Sigmoid colon (tissue), 7 donors: ENCODE results near the gene UTF1. TPM values are rescaled to one million over a fixed set of nuclear protein-coding genes. Genes with fewer than 3 reads are reported as not detected.

ENCODE experiments used
- DNase-seq: peaks from one replicate; pipeline ENCODE4 v3.0.0-alpha.2; 2019
- H3K27ac ChIP-seq, 4 donors: fragments of 200-600 bp; sonication (generic); one replicate each; pipeline ENCODE4 v1.5.1; 2016 to 2019; ENCODE audit warnings: mild to moderate bottlenecking in 1 of 4
- H3K27me3 ChIP-seq, 3 donors: fragments of 200-600 bp; sonication (generic); one replicate each; pipeline ENCODE4 v1.5.1; 2019; ENCODE audit warnings: mild to moderate bottlenecking in 1 of 3
- H3K36me3 ChIP-seq, 4 donors: fragments of 200-600 bp; sonication (generic); one replicate each; pipeline ENCODE4 v1.5.1; 2016 to 2019
- H3K4me1 ChIP-seq, 4 donors: fragments of 200-600 bp; sonication (generic); one replicate each; pipeline ENCODE4 v1.5.1; 2017 to 2019
- H3K4me3 ChIP-seq, 4 donors: fragments of 200-600 bp; sonication (generic); one replicate each; pipeline ENCODE4 v1.5.1; 2017 to 2019; ENCODE audit warnings: mild to moderate bottlenecking in 2 of 4, moderate library complexity in 1 of 4
- H3K9me3 ChIP-seq, 4 donors: fragments of 200-600 bp in 3 of 4; sonication (generic) in 3 of 4; one replicate each; pipeline versions ENCODE4 v1.5.1 to v1.6.1; 2013 to 2019
- EP300 ChIP-seq, 4 donors: sonication (generic); formaldehyde crosslinking; IDR thresholded peaks; one replicate each; pipeline ENCODE4 v1.6.1; 2017; ENCODE audit warnings: antibody characterized with exemption in 4 of 4
- POLR2A ChIP-seq, 2 donors: fragments of 450-650 bp; IDR thresholded peaks; one replicate each; pipeline ENCODE4 v1.6.1; 2016; ENCODE audit warnings: antibody characterized with exemption in 2 of 2, mild to moderate bottlenecking in 2 of 2, moderate library complexity in 2 of 2
- POLR2AphosphoS5 ChIP-seq, 4 donors: sonication (generic); formaldehyde crosslinking; IDR thresholded peaks; one replicate each; pipeline ENCODE4 v1.6.1; 2017; ENCODE audit warnings: antibody characterized with exemption in 4 of 4
- WGBS, 2 donors: extraction: QIAGEN DNeasy Blood & Tissue Kit; methylation state at CpG; one replicate each; pipeline ENCODE4 v1.1.7; 2013; 5-methylcytosine and 5-hydroxymethylcytosine counted together
- intact Hi-C: fragments of 100-400 bp; cut with DNase I; formaldehyde crosslinking; loops from one replicate; pipeline ENCODE4 v1.15.1; 2023
- polyA plus RNA-seq, 3 donors: library from polyadenylated mRNA; stranded (reverse); fragments of 200-250 nt; gene quantifications; one replicate each; pipeline ENCODE4 v1.2.3, GENCODE V29; 2013
- total RNA-seq, 4 donors: library from RNA; depleted of rRNA; stranded (reverse); fragments of >200 nt; gene quantifications; one replicate each; pipeline ENCODE4 v1.1.0, GENCODE V29; 2016
- TF ChIP-seq, protein P1 (sequence below), 4 experiments: fragments of 450-650 bp in 3 of 4; fragments of 200-600 bp in 1 of 4; IDR thresholded peaks; one replicate each; pipeline ENCODE4 v1.5.1; 2016 to 2019; ENCODE audit warnings: antibody characterized with exemption in 4 of 4, mild to moderate bottlenecking in 3 of 4, moderate library complexity in 2 of 4
- donor health status: healthy with polysubstance abuse.
- donor health status: Bipolar disorder and iron deficiency.
- donor health status: healthy.

UTF1 gene
- total and polyA plus RNA-seq, 7 donors = not detected

GRCh38 chr10:133186416-133187090 is 43.5 kb upstream of the UTF1 start:
- Histone ChIP-seq H3K27me3 (peaks cover 0 to 37% (median 0%) of the 10 kb centered on the region in 3 donors), H3K27ac (no peak overlapping the region), H3K4me3 (no peak overlapping the region), H3K36me3 (no peaks in the 10 kb centered on the region), H3K4me1 (no peaks in the 10 kb centered on the region), H3K9me3 (no peaks in the 10 kb centered on the region)
- TF ChIP-seq POLR2AphosphoS5 (IDR thresholded peaks at IDR 0.05) (no peak), EP300 (IDR thresholded peaks at IDR 0.05) (no peak), POLR2A (IDR thresholded peaks at IDR 0.05) (no peak)
- TF ChIP-seq, protein P1, sequence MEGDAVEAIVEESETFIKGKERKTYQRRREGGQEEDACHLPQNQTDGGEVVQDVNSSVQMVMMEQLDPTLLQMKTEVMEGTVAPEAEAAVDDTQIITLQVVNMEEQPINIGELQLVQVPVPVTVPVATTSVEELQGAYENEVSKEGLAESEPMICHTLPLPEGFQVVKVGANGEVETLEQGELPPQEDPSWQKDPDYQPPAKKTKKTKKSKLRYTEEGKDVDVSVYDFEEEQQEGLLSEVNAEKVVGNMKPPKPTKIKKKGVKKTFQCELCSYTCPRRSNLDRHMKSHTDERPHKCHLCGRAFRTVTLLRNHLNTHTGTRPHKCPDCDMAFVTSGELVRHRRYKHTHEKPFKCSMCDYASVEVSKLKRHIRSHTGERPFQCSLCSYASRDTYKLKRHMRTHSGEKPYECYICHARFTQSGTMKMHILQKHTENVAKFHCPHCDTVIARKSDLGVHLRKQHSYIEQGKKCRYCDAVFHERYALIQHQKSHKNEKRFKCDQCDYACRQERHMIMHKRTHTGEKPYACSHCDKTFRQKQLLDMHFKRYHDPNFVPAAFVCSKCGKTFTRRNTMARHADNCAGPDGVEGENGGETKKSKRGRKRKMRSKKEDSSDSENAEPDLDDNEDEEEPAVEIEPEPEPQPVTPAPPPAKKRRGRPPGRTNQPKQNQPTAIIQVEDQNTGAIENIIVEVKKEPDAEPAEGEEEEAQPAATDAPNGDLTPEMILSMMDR (IDR thresholded peaks at IDR 0.05) = no peak
- DNase-seq = no peak
- intact Hi-C loops = no loop called here
- 75 to 77% methylated on average over 34 of the region's 34 CpGs for WGBS, 2 donors

DNA sequence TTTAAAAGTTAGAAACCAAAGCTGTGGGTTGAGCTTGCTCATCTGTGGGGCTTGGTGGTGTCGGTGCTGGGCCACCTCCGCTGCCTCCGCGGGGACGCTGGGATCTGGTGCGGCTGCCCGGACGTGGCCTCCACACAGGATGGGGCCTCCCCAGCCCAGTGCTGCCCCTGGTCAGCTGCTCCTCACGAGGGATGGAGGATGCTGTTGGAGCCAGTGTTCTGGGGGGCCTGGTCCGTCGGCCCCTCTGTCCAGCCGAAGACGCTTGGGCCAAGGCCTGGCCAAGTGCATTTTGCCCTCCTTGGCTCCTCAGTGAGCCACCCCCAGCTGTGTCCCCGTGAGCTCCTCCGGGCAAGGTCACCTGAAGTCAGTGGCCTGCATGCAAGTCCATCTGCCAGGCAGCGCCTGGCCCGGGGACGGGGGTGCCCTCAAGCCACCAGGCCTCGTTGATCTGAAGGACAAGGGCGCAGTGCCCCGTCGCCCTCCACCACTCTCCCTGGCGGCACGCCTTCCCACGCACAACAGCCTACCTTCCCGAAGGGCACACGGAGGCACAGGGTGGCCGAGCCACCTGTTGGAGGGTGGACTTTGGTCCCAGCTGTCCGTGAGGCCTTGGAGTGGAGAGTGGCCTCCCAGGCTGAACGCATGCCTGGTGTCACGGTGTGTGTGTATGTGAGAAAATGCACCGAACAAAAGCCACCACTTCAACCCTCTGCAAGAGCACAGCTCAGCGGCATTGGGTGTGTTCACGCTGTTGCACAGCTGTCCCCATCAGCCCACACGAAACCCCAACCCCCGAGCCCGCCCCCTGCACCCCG is 42.7 kb upstream of the UTF1 start:
- WGBS, 2 donors = 65 to 81% methylated on average over 38 of the region's 38 CpGs
- Histone ChIP-seq H3K36me3 (no peaks in the 10 kb centered on the region), H3K27ac (no peak overlapping the region), H3K9me3 (peaks cover 0 to 2% (median 0%) of the 10 kb centered on the region in 4 donors), H3K4me1 (no peaks in the 10 kb centered on the region), H3K4me3 (no peak overlapping the region), H3K27me3 (peaks cover 0 to 34% (median 0%) of the 10 kb centered on the region in 3 donors)
- intact Hi-C loops = no loop called here
- TF ChIP-seq, protein P1 (IDR thresholded peaks at IDR 0.05) = no peak
- no peak for TF ChIP-seq POLR2A (IDR thresholded peaks at IDR 0.05)
- TF ChIP-seq POLR2AphosphoS5 (IDR thresholded peaks at IDR 0.05) = no peak
- no peak for TF ChIP-seq EP300 (IDR thresholded peaks at IDR 0.05)
- no peak for DNase-seq

- peaks cover 0 to 29% (median 0%) of the 10 kb centered on the region in 3 donors for H3K27me3 ChIP-seq
- intact Hi-C loops = no loop called here
- H3K27ac ChIP-seq = no peak overlapping the region
- no peaks in the 10 kb centered on the region for H3K36me3 ChIP-seq
- no peaks in the 10 kb centered on the region for H3K4me1 ChIP-seq
- TF ChIP-seq, protein P1 (IDR thresholded peaks at IDR 0.05) = no peak
- TF ChIP-seq EP300 (IDR thresholded peaks at IDR 0.05) (no peak), POLR2AphosphoS5 (IDR thresholded peaks at IDR 0.05) (no peak), POLR2A (IDR thresholded peaks at IDR 0.05) (no peak)
- WGBS, 2 donors = 78 to 88% methylated on average over 38 of the region's 38 CpGs
- H3K4me3 ChIP-seq = no peak overlapping the region
- no peak for DNase-seq
- H3K9me3 ChIP-seq = peaks cover 0 to 2% (median 0%) of the 10 kb centered on the region in 4 donors
Observed at GRCh38 chr10:133187906-133188681, 41.9 kb upstream of the UTF1 start.

DNA sequence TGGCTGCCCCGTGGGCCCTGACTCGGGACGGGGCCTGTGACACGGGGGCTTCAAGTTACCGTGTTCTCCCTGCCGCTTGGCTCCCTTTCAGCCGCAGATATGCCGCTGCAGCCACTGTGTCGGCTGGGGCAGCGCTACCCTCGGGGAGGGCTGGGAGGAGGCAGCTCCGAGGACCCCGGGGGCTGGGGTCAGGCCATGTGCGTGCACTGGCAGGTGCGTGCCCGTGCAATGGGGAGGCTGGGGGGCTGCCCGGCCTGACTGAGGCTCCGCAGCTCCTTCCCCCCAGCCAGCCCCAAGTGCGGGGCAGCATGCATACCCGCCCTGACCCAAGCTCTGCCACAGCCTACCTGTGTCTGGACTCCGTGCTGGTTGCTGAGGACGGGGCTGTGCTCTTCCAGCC is 40.8 kb upstream of the UTF1 start:
- Histone ChIP-seq H3K27me3 (peaks cover 0 to 29% (median 0%) of the 10 kb centered on the region in 3 donors), H3K27ac (no peak overlapping the region), H3K4me1 (no peaks in the 10 kb centered on the region), H3K4me3 (no peak overlapping the region), H3K9me3 (peaks cover 0 to 2% (median 0%) of the 10 kb centered on the region in 4 donors), H3K36me3 (no peaks in the 10 kb centered on the region)
- no peak for TF ChIP-seq POLR2A (IDR thresholded peaks at IDR 0.05)
- TF ChIP-seq, protein P1 (IDR thresholded peaks at IDR 0.05) = no peak
- no peak for DNase-seq
- intact Hi-C loops = no loop called here
- 90 to 92% methylated on average over 22 of the region's 22 CpGs for WGBS, 2 donors
